ENCODE measurements around the gene MAST2. TPM values are rescaled to one million over a fixed set of nuclear protein-coding genes. Genes with fewer than 3 reads are reported as not detected.
"Not testable (repeated sequence)": the region's sequence is repeated elsewhere in the genome, so short reads cannot be mapped to it uniquely, and the experiment has no call there.

MAST2 gene
- total and polyA plus RNA-seq, 4 donors = 12.4 to 68.5 (median 49.7) TPM

DNA sequence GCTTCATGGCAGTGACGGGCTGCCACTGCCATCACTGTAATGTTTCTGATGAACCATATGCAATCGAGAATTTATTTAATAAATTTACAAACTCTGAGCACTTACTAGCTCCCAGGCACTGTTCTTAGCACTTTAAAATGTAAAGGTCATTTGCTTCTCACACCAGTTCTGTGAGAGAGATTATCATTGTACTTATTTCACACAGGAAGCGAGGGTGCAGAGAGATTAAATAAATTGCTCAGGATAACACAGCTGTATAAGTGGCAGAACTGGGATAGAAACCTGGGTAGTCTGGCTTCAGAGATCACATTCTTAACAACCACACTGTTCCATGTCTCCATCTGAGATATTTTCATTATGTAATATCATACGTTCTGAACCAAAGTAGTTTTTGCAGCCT lies 119.9 kb downstream of the MAST2 start:
- 77 to 79% methylated on average over 4 of the region's 4 CpGs for WGBS, 2 donors
- no peak for DNase-seq
- no peak for ATAC-seq (ENCODE audit: low FRiP score)
- peaks cover 0 to 4% of the 10 kb centered on the region in 2 donors for H3K4me1 ChIP-seq (ENCODE audit: control insufficient read depth in 1 of 2, insufficient read depth in 2 of 2, low read length in 2 of 2)
- no peaks in the 10 kb centered on the region for H3K36me3 ChIP-seq (ENCODE audit: control insufficient read depth in 1 of 2, insufficient read depth in 2 of 2, low read length in 1 of 2)
- intact Hi-C loops (cut with DNase I) = no loop called here
- no peaks in the 10 kb centered on the region for H3K27me3 ChIP-seq (ENCODE audit: control insufficient read depth in 1 of 2, insufficient read depth in 2 of 2, low read length in 1 of 2)
- no peak overlapping the region for H3K27ac ChIP-seq (ENCODE audit: low read depth in 1 of 2, low read length in 2 of 2)
- H3K4me3 ChIP-seq (ENCODE audit: low read length in 2 of 2) = no peak overlapping the region
- H3K9me3 ChIP-seq (ENCODE audit: control insufficient read depth, low read length) = no peaks in the 10 kb centered on the region

GRCh38 chr1:45924736-45925135 lies 121.3 kb downstream of the MAST2 start:
- 97 to 99% methylated on average over 1 of the region's 1 CpG for WGBS, 2 donors
- H3K27me3 ChIP-seq (ENCODE audit: control insufficient read depth in 1 of 2, insufficient read depth in 2 of 2, low read length in 1 of 2) = no peaks in the 10 kb centered on the region
- intact Hi-C loops (cut with DNase I) = no loop called here
- H3K4me1 ChIP-seq (ENCODE audit: control insufficient read depth in 1 of 2, insufficient read depth in 2 of 2, low read length in 2 of 2) = peaks cover 0 to 4% of the 10 kb centered on the region in 2 donors
- no peaks in the 10 kb centered on the region for H3K36me3 ChIP-seq (ENCODE audit: control insufficient read depth in 1 of 2, insufficient read depth in 2 of 2, low read length in 1 of 2)
- no peak overlapping the region for H3K27ac ChIP-seq (ENCODE audit: low read depth in 1 of 2, low read length in 2 of 2)
- H3K9me3 ChIP-seq (ENCODE audit: control insufficient read depth, low read length) = no peaks in the 10 kb centered on the region
- no peak for DNase-seq
- ATAC-seq (ENCODE audit: low FRiP score) = no peak
- H3K4me3 ChIP-seq (ENCODE audit: low read length in 2 of 2) = no peak overlapping the region

GRCh38 chr1:45925728-45926287 lies 122.4 kb downstream of the MAST2 start:
- H3K4me3 ChIP-seq (ENCODE audit: low read length in 2 of 2) = no peak overlapping the region
- intact Hi-C loops (cut with DNase I) = no loop called here
- H3K27me3 ChIP-seq (ENCODE audit: control insufficient read depth in 1 of 2, insufficient read depth in 2 of 2, low read length in 1 of 2) = no peaks in the 10 kb centered on the region
- peaks cover 0 to 4% of the 10 kb centered on the region in 2 donors for H3K4me1 ChIP-seq (ENCODE audit: control insufficient read depth in 1 of 2, insufficient read depth in 2 of 2, low read length in 2 of 2)
- H3K27ac ChIP-seq (ENCODE audit: low read depth in 1 of 2, low read length in 2 of 2) = no peak overlapping the region
- H3K36me3 ChIP-seq (ENCODE audit: control insufficient read depth in 1 of 2, insufficient read depth in 2 of 2, low read length in 1 of 2) = no peaks in the 10 kb centered on the region
- DNase-seq = no peak
- no peaks in the 10 kb centered on the region for H3K9me3 ChIP-seq (ENCODE audit: control insufficient read depth, low read length)
- no peak for ATAC-seq (ENCODE audit: low FRiP score)
- WGBS, 2 donors = 93 to 99% methylated on average over 2 of the region's 2 CpGs

DNA sequence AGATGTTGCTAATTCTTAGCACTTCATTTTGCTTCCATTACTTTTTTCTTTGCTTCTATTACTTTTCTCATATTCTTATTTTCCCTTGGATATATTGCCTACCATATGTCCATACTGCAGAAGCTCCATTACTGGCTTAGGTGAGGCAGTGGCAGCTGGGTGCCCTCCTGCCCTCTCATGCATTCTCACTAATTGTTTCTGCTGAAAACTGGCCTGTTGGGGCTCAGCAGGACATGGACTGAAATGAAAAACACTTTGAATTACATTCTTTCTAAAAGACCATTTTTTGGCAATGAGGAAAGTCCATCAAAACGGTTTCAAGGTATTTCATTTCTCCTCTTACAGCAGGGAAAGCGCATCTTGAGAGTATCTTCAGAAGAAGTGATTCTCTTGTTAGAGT lies 122.9 kb downstream of the MAST2 start:
- no peaks in the 10 kb centered on the region for H3K36me3 ChIP-seq (ENCODE audit: control insufficient read depth in 1 of 2, insufficient read depth in 2 of 2, low read length in 1 of 2)
- ATAC-seq (ENCODE audit: low FRiP score) (no peak), DNase-seq (no peak)
- no peaks in the 10 kb centered on the region for H3K9me3 ChIP-seq (ENCODE audit: control insufficient read depth, low read length)
- intact Hi-C loops (cut with DNase I) = no loop called here
- peaks cover 0 to 4% of the 10 kb centered on the region in 2 donors for H3K4me1 ChIP-seq (ENCODE audit: control insufficient read depth in 1 of 2, insufficient read depth in 2 of 2, low read length in 2 of 2)
- H3K27ac ChIP-seq (ENCODE audit: low read depth in 1 of 2, low read length in 2 of 2) = no peak overlapping the region
- no peak overlapping the region for H3K4me3 ChIP-seq (ENCODE audit: low read length in 2 of 2)
- no peaks in the 10 kb centered on the region for H3K27me3 ChIP-seq (ENCODE audit: control insufficient read depth in 1 of 2, insufficient read depth in 2 of 2, low read length in 1 of 2)
- 76 to 81% methylated on average over 2 of the region's 2 CpGs for WGBS, 2 donors

GRCh38 chr1:45927231-45927915 lies 124.0 kb downstream of the MAST2 start:
- 84 to 91% methylated on average over 14 of the region's 14 CpGs for WGBS, 2 donors
- H3K36me3 ChIP-seq (ENCODE audit: control insufficient read depth in 1 of 2, insufficient read depth in 2 of 2, low read length in 1 of 2); ATAC-seq (ENCODE audit: low FRiP score); H3K27ac ChIP-seq (ENCODE audit: low read depth in 1 of 2, low read length in 2 of 2); H3K27me3 ChIP-seq (ENCODE audit: control insufficient read depth in 1 of 2, insufficient read depth in 2 of 2, low read length in 1 of 2); H3K4me1 ChIP-seq (ENCODE audit: control insufficient read depth in 1 of 2, insufficient read depth in 2 of 2, low read length in 2 of 2); H3K4me3 ChIP-seq (ENCODE audit: low read length in 2 of 2); intact Hi-C loops (cut with DNase I); H3K9me3 ChIP-seq (ENCODE audit: control insufficient read depth, low read length); DNase-seq: not testable (repeated sequence)

GRCh38 chr1:45928486-45929205 lies 125.2 kb downstream of the MAST2 start:
- Histone ChIP-seq H3K9me3 (ENCODE audit: control insufficient read depth, low read length) (no peaks in the 10 kb centered on the region), H3K4me3 (ENCODE audit: low read length in 2 of 2) (no peak overlapping the region), H3K4me1 (ENCODE audit: control insufficient read depth in 1 of 2, insufficient read depth in 2 of 2, low read length in 2 of 2) (peaks cover 0 to 4% of the 10 kb centered on the region in 2 donors), H3K27ac (ENCODE audit: low read depth in 1 of 2, low read length in 2 of 2) (no peak overlapping the region), H3K36me3 (ENCODE audit: control insufficient read depth in 1 of 2, insufficient read depth in 2 of 2, low read length in 1 of 2) (no peaks in the 10 kb centered on the region), H3K27me3 (ENCODE audit: control insufficient read depth in 1 of 2, insufficient read depth in 2 of 2, low read length in 1 of 2) (no peaks in the 10 kb centered on the region)
- intact Hi-C loops (cut with DNase I) = no loop called here
- DNase-seq (no peak), ATAC-seq (ENCODE audit: low FRiP score) (no peak)
- 89 to 91% methylated on average over 3 of the region's 3 CpGs for WGBS, 2 donors

DNA sequence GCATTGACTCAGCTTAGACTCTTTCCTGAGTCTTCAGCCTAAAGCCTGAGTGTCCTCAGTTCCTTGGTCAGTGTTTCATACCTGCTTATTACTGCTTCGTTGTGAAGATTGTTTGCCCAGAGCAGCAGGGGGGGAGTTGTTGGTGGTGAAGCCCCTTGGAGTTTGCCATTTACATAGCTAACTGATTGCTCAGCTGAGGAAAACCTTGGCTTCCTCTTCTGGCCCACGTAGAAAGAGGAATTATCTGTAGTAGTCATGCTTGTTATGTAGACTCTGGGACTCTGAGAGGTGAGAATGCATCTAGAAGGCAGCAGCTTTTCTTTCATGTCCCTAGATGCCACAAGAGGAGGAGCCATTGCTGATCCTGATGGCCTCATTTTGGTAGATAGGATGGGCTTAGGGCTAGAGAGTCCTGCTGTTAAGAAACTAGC lies 125.9 kb downstream of the MAST2 start:
- Histone ChIP-seq H3K27ac (ENCODE audit: low read depth in 1 of 2, low read length in 2 of 2) (no peak overlapping the region), H3K9me3 (ENCODE audit: control insufficient read depth, low read length) (no peaks in the 10 kb centered on the region), H3K27me3 (ENCODE audit: control insufficient read depth in 1 of 2, insufficient read depth in 2 of 2, low read length in 1 of 2) (no peaks in the 10 kb centered on the region), H3K4me3 (ENCODE audit: low read length in 2 of 2) (no peak overlapping the region), H3K4me1 (ENCODE audit: control insufficient read depth in 1 of 2, insufficient read depth in 2 of 2, low read length in 2 of 2) (peaks cover 0 to 4% of the 10 kb centered on the region in 2 donors), H3K36me3 (ENCODE audit: control insufficient read depth in 1 of 2, insufficient read depth in 2 of 2, low read length in 1 of 2) (no peaks in the 10 kb centered on the region)
- no peak for ATAC-seq (ENCODE audit: low FRiP score)
- no peak for DNase-seq
- intact Hi-C loops (cut with DNase I) = no loop called here
- 21 to 25% methylated on average over 2 of the region's 2 CpGs for WGBS, 2 donors

- Histone ChIP-seq H3K4me3 (ENCODE audit: low read length in 2 of 2) (no peak overlapping the region), H3K27me3 (ENCODE audit: control insufficient read depth in 1 of 2, insufficient read depth in 2 of 2, low read length in 1 of 2) (no peaks in the 10 kb centered on the region), H3K9me3 (ENCODE audit: control insufficient read depth, low read length) (no peaks in the 10 kb centered on the region), H3K27ac (ENCODE audit: low read depth in 1 of 2, low read length in 2 of 2) (no peak overlapping the region), H3K4me1 (ENCODE audit: control insufficient read depth in 1 of 2, insufficient read depth in 2 of 2, low read length in 2 of 2) (no peaks in the 10 kb centered on the region), H3K36me3 (ENCODE audit: control insufficient read depth in 1 of 2, insufficient read depth in 2 of 2, low read length in 1 of 2) (no peaks in the 10 kb centered on the region)
- 90 to 91% methylated on average over 7 of the region's 7 CpGs for WGBS, 2 donors
- ATAC-seq (ENCODE audit: low FRiP score) = no peak
- intact Hi-C loops (cut with DNase I) = no loop called here
- DNase-seq = no peak
These were observed 127.1 kb downstream of the MAST2 start for GRCh38 chr1:45930258-45931150.
